HG02763 (cell line): ENCODE data around the gene AIRE.
"Not testable (repeated sequence)": the region's sequence is repeated elsewhere in the genome, so short reads cannot be mapped to it uniquely, and the experiment has no call there.

Experiments used
- ATAC-seq: cut with Tn5 transposase; IDR thresholded peaks from one replicate; pipeline ENCODE4 v1.9.1; 2021; ENCODE audit warnings: mild to moderate bottlenecking, moderate library complexity; ENCODE audit not compliant: unreplicated experiment

Gene AIRE

DNA sequence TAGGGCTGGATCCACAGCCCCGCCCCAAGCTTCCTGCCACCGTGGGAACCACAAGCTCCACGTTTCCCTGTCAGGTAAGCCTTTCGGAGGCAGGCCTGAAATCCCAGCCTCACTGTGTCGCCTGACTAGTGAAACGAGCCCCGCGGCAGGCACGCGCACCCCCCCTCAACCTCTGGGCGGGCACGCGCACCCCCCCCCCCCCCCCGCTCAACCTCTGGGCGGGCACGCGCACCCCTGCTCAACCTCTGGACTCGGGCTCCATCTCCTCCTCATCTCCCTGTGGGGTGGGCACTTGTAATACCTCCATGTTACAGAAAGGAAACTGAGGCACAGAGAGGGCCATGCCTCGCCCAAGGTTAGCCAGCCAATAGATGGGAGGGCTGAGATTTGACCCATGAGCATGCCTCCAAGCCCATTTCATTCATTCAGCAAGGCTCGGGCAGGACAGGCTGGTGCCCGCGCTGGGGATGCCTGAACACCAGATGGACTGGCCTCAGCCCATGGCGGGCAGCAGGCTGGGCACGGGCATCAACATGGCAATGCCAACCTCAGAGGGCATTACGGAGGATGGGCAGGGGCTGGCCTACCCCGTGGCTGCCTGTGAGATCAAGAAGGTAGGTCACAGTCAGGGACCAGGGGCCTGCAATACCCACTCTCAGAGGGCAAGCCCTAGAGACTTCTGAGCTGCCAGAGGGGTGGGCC lies 48.8 kb downstream of the AIRE start:
- ATAC-seq, result no peak

DNA sequence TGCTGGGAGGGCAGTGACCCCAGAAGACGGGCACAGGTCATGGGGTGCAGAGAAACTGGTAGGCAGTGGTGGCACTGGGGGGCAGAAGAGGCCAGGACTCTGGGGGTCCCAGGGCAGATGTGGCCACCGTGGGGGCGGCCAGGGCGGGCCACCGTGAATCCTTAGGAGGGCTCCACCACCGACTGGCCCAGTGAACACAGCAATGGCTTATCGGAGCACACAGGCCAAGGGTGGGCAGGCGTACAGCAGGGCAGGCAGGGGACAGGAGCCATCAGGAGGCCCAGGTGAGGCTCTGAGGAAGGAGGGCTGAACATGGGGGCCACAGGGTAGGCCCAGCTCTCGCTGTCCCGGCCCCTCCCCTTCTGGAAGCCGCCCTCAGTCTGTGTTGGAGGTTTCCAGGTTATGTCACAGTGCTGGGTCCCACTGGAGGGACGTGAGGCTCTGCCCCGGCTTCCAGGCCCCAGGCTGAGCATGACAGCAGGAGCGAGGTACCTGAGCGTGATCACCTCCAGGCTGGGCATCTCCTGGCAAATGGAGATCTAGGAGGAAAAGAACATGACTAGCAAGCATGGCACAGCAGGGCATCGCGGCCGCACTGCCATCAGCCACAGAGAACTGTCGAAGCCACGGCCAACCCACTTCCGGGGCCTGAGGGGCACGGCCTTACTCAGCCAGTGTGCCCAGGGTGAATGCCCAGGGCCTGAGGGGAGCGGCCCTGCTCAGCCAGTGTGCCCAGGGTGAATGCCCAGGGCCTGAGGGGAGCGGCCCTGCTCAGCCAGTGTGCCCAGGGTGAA lies 49.8 kb downstream of the AIRE start:
- ATAC-seq, result no peak

DNA sequence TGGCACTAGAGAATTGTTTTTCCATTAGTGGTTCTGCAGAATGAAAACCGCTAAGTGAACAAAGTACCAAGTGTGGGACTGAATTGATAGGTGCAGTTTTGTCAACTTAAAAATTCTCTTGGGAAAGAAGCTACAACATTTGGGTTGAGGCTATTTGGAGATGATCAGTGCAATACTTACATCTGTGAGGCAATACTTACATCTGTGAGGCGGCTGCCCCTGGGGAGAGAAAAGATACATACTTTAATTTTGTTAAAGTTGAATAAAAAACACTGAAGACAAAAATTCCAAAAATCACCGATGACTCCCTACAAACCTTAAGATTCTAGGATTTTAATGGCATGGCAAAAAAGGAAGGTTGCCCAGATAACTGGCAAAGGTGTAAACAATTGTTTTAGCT lies 51.8 kb downstream of the AIRE start:
- no peak for ATAC-seq

DNA sequence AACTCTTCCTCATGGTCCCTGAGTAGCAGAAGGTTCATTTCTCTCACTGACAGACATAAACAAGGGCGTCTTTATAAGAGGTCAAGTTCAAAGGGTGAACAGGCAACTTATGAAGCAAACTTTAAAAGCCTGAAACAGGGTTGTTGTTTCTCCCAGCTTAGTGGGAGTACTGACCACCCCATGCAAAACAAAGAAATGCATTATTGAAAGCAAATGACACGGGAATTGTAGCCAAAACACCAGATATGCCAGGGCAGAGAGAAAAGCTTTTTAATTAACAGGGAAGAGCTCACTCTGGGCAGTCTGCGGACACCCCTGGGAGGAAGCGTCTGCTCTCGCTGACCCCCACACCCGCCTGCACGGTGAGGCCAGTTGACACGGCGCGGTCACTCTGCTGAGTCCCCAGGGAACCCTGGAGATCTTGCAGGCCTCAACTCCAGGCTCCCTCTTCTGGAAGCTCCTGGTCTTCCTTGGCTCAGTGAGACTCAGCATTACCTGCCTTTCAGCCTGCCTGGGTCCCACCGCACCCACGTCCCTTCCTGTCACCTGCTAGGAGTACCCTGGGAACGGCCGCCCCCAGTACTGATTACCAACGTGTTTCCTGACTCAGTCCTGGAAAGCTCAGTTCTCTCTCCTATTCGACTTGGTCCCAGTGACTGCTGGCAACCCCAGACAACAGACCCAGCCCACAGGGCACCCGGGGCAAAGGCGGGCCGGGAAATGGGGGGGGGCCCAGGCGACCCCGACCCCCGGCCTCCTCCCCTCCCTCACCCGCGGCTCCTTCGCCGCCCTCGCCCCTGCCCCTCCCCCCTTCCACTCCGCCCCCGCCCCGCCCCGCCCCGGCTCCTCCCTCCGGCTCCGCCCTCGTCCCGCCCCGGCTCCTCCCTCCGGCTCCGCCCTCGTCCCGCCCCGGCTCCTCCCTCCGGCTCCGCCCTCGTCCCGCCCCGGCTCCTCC lies 52.5 kb downstream of the AIRE start:
- ATAC-seq, result no peak

DNA sequence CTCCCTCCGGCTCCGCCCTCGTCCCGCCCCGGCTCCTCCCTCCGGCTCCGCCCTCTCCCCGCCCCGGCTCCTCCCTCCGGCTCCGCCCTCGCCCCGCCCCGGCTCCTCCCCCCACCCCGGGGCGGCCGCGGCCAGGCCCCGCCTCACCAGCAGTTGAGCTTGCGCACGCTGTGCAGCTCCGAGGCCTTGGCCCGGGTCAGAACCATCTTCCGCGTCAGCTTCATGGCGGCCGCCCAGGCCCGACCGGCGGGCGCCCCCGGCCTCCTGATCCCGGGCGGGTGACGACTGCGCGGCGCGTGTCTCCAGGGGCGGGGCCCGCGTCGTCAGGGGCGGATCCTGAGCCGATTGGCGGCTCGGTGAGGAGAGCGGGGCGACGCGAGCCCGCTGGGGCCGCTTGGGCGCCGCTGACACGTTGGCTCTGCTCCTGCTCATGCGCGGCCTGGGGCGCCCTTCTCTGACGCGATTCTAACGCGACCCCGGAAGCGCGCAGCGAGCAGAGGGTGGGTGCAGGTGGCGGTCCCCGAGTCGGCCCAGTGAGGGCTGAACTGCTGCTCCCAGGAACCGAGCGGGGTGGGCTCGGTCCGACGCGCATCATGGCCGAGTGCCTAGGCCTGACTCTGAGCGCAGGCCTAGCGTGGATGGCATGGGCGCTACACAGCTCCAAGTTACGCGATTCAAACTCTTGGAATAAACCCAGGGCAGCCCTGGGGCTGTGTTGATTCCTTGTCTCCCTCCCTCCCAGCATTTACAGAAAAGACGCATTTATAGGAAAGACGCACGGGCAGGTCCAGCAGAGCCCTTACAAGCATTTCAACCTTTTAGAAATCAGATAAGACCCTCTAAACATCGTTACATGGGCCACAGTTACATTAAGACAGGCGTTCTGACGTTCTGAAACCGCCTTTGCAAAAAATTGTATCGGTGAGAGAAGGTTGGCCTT lies 53.6 kb downstream of the AIRE start, which contains the start of gene CFAP410:
TSS of gene CFAP410 (minus strand) at position 420 of the 940 bp plus-strand sequence. CDS start at position 224, 196 bp downstream.
- peak; percentile 87 for ATAC-seq

DNA sequence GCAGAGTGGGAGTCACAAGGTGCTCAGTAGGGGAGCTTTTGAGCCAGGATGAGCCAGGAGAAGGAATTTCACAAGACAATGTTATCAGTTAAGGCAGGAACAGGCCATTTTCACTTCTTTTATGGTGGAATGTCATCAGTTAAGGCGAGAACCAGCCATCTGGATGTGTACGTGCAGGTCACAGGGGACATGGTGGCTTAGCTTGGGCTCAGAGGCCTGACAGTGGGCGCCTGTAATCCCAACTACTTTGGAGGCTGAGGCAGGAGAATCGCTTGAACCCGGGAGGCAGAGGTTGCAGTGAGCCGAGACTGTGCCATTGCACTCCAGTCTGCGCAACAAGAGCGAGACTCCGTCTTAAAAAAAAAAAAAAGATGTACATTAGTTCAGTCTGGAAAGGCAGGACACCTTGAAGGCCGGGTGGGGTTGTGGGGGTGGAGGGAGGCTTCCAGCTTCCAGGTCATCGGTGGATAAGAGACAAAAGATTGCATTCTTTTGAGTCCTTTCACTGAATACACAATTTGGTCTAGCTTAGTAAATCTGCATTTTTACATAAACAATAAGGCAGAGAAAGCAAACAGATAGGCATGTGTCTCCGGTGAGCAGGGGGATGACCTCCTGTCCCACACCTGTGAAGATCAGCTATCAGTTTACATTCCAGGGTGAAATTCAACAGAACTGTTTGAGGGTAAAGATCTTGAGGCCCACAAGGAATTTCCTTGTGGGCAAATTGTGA lies 56.2 kb downstream of the AIRE start:
- ATAC-seq, result not testable (repeated sequence)

DNA sequence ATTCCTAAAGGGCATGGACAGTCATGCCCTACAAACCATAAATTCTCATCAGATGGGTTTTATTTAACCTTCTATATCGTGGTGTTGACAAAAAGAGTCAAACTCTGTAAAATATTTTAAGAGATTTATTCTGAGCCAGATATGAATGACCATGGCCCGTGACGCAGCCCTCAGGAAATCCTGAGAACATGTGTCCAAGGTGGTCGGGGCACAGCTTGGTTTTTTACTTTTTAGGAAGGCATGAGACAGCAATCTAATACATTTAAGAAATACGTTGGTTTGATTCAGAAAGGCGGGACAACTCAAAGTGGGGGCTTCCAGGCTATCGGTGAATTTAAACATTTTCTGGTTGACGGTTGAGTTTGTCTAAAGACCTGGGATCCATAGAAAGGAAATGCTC lies 57.3 kb downstream of the AIRE start:
- ATAC-seq, result not testable (repeated sequence)

DNA sequence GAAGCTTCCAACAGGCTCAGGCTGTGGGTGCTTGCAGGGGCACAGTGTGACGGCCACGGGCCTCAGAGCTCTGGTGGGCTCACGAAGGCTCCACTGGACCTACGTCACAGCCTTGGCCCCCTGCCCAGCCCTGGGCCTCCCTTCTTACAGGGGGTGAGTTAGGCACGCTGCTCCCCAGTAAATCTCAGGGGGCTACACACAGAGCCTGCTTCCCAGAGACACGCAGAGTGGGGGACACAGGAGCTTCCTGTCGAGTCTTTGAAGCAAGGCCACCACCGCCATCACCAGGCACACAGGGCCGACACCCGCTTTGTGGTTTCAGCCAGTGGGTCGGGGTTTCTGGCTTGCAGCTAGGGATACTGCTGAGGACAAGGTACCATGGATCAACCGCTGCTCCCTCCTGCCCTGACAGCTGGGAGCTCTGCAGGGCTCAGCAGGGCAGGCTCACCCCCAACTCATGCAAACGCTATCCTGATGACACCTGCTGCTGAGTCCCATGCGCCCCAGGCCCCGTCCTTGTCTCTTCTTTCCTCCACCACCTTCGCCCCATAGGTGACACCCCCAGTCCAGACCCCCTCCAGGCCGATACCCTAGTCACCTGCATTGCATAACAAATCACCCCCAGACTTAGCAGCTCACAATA lies 59.0 kb downstream of the AIRE start:
- ATAC-seq, result no peak

DNA sequence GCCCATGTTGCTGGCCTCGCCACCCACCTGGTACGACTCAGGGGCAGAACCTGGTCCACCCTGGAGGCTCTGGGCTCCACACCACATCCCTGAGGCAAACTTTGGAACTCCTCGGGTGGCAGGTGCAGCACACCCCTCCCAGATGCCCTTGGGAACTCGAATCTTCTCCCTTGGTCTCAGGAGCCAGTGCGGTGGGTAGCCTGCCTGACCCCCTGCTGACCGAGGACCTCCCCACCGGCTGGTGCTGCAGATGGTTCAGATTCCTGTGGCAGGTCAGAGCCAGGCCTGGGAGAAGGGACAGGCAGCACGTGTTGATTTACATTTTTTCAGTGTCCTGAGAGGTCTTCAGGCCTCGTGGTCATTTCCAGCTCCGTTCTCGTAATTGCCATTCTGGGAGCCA lies 59.8 kb downstream of the AIRE start:
- ATAC-seq, result no peak

DNA sequence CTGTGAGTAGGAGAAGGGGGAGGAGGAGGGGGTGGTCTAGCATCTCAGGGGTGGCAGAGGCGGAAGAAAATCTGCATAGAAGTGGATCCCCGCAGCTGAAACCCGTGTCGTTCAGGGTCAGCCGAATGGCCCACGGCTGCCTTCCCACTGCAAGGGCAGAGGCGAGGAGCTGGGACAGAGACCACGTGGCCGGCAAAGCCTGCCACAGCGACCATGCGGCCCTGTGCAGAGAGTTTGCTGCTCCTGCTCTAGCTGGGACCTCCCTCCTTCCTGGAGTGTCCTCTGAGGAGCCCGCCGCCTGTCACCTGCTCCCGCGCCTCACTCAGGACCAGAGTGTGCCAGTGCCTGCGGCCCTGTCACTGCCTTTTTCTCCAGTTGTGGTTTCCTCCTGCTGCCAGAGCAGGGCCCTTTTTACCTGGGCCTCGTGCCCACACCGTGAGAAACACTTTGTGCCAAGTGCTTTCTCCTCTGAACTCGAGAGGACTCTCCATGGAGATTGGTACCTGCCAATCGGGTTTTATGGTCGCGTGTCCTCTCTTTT lies 62.3 kb downstream of the AIRE start:
- no peak for ATAC-seq
